Measurements from ENCODE around the gene INTS3.
"Not testable (repeated sequence)": the region's sequence is repeated elsewhere in the genome, so short reads cannot be mapped to it uniquely, and the experiment has no call there.

The INTS3 gene

GRCh38 chr1:153711026-153711425, 16.8 kb upstream of the INTS3 start:
- no peak overlapping the region for H3K4me3 ChIP-seq (ENCODE audit: low read depth, low read length)
- no peak for TF ChIP-seq CTCF (IDR thresholded peaks at IDR 0.05; ENCODE audit: low read depth, low read length)

GRCh38 chr1:153716211-153716610, 11.6 kb upstream of the INTS3 start:
- H3K4me3 ChIP-seq (ENCODE audit: low read depth, low read length) = not testable (repeated sequence)

- H3K4me3 ChIP-seq (ENCODE audit: low read depth, low read length) = no peak overlapping the region
- no peak for TF ChIP-seq CTCF (IDR thresholded peaks at IDR 0.05; ENCODE audit: low read depth, low read length)
These were observed 10.5 kb upstream of the INTS3 start for GRCh38 chr1:153717330-153717729.

- no peak overlapping the region for H3K4me3 ChIP-seq (ENCODE audit: low read depth, low read length)
- no peak for TF ChIP-seq CTCF (IDR thresholded peaks at IDR 0.05; ENCODE audit: low read depth, low read length)
These were observed 4.2 kb upstream of the INTS3 start for GRCh38 chr1:153723687-153724086.

GRCh38 chr1:153724634-153725033, 3.2 kb upstream of the INTS3 start:
- not testable (repeated sequence) for H3K4me3 ChIP-seq (ENCODE audit: low read depth, low read length)

- TF ChIP-seq CTCF (IDR thresholded peaks at IDR 0.05; ENCODE audit: low read depth, low read length) = no peak
- H3K4me3 ChIP-seq (ENCODE audit: low read depth, low read length) = peak overlapping the region; percentile 98
These were observed 636 bp downstream of the INTS3 start for GRCh38 chr1:153728305-153729066.

- TF ChIP-seq CTCF (IDR thresholded peaks at IDR 0.05; ENCODE audit: low read depth, low read length) = no peak
- no peak overlapping the region for H3K4me3 ChIP-seq (ENCODE audit: low read depth, low read length)
These were observed 2.7 kb downstream of the INTS3 start for GRCh38 chr1:153730468-153730988.

- TF ChIP-seq CTCF (IDR thresholded peaks at IDR 0.05; ENCODE audit: low read depth, low read length) = no peak
- no peak overlapping the region for H3K4me3 ChIP-seq (ENCODE audit: low read depth, low read length)
These were observed 6.1 kb downstream of the INTS3 start for GRCh38 chr1:153733970-153734369.
